Left lobe of liver (tissue), 2 donors: Measurements from ENCODE around the gene ARHGAP22. TPM values are rescaled to one million over a fixed set of nuclear protein-coding genes. Genes with fewer than 3 reads are reported as not detected.

Experiments
- ATAC-seq: fragments of 200-7000 bp; cut with Tn5 transposase; one replicate; pipeline ENCODE4 v1.9.1; 2020; ENCODE audit warnings: mild to moderate bottlenecking, moderate library complexity
- DNase-seq: peaks from one replicate; pipeline ENCODE4 v3.0.0-alpha.2; 2020; ENCODE audit warnings: low spot score
- total RNA-seq: library from RNA; stranded (reverse); gene quantifications from one replicate; pipeline ENCODE4 v1.2.1, GENCODE V29; 2021
- donor health status: DM: no; HTN: no; CAD: no; lungs with moderate emphysema.
- donor health status: DM: no; HTN: yes; CAD: no.

Gene ARHGAP22
- total RNA-seq, 1 donor from 2014 or later: 0.13 TPM

DNA sequence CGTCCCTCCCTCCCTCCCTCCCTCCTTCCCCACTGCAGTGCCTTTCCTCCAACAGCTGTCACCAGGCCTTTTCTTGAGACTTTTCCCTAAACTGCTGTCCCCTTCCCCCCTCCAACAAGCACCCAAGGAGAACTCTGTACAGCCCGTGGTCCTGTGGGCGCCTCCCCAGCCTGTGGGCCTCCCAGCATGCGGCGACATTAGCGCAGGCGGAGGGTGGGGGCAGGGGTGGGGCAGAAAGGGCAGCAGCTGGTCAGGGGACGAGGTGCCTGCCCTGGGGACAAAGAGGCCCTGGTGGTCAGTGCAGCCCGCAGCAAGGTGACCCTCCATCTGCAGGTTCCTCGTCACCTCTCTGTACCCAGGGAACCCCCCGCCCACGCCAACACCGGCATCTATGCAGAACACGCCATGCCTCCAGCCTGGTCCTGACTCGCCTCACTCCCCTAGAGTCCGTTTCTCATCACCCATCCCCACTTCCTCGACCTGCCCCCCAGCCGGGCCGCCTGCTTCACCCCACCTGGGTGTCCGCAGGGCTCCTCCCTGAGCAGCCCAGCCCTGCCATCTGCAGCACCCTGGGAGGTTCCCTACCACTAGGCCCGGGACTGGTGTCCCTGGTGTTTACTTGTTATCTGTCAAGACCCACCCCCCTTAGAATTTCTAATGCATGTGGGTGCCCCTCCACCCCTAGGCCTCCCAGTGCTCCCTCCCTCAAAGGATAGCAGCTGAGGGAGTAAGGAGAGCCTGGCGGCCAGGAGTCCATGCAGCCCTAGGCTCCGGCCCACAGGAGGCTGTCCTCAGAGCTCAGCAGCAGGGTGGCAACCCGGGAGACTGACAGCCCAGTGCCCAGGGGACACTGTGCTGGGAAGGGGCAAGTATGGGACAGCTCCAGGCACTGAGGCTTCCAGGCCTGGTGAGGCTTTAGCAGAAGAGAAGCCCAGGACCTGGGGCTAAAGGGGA lies 147.8 kb downstream of the ARHGAP22 start:
- DNase-seq (peak; percentile 40), ATAC-seq (no peak)

DNA sequence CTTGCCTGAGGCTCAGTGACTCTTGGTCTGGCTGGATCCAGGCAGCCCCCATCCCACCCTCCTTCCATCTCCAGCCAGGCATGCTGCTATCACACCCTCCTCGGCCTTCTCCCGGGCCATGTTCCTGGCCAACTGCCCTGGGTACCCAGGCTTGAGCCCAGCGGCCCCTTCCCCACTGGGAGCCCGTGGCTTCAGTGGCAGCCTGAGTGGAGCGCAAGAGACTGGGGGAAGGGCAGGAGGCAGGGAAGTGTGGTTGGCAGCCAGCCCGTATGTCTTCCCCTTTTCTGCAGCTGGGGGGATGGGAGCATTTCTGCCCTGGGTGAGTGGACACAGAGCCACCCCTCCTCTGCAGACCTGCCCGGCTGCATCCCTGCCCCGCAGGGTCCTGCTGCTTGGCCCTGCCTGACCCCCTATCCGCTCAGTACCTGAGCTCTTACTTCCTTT lies 148.5 kb downstream of the ARHGAP22 start:
- peak; percentile 45 for DNase-seq

DNA sequence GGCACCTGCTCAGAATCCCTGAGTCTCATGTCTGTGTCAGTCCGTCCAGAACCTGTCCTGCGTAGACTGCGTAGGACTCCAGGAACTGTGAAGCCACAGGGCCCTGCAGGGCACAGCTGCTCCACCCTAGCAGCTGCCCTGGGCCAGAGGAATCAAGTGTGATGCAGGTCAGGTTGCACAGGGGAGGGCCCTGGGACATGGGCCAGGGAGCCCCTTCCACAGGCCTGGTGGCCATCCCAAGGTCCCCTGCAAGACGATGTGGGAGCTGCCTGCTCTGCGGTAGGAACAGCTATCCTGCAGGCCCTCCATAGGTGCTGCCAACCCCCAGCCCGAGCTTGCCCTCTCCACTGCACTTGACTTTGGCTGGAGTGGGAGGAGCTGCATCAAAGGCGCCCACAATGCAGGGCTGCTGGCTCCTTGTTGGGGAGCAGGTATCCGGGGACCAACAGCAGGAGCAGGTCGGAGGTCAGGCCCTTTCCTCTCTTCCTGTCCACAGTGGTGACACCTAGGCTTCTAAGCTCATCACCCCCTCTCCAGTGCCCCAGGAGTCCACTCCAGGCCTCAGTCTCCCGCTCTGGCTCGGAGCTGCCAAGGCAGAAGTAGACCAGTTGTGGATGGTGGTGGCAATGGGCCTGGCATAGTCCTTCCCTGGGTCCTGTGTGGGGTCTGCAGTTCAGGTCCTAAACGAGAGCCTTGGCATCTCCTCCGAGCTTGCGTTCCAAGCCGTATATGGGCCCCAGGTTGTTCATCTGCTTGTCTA lies 149.3 kb downstream of the ARHGAP22 start:
- no peak for ATAC-seq

More for the DNA sequence above, 148.5 kb downstream of the ARHGAP22 start:
- ATAC-seq: peak; percentile 54

DNA sequence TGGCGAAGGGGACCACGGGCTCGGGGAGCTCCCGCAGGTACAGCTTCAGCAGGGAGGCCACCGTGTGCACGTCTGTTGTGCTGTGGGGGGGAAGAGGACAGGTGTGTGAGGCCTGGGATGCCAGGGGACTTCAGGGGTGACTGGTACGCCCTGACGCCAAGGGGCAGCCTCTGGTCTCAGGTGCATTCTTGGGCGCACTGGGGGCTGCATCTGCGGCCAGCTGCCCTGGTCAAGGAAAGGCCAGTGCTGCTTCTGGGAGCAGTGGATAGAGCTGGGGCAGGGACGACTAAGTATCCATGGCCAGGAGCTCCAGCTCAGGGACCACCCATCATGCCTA lies 149.8 kb downstream of the ARHGAP22 start:
- DNase-seq: peak; percentile 31
- no peak for ATAC-seq

More for the DNA sequence above, 149.3 kb downstream of the ARHGAP22 start:
- peak; percentile 34 for DNase-seq

DNA sequence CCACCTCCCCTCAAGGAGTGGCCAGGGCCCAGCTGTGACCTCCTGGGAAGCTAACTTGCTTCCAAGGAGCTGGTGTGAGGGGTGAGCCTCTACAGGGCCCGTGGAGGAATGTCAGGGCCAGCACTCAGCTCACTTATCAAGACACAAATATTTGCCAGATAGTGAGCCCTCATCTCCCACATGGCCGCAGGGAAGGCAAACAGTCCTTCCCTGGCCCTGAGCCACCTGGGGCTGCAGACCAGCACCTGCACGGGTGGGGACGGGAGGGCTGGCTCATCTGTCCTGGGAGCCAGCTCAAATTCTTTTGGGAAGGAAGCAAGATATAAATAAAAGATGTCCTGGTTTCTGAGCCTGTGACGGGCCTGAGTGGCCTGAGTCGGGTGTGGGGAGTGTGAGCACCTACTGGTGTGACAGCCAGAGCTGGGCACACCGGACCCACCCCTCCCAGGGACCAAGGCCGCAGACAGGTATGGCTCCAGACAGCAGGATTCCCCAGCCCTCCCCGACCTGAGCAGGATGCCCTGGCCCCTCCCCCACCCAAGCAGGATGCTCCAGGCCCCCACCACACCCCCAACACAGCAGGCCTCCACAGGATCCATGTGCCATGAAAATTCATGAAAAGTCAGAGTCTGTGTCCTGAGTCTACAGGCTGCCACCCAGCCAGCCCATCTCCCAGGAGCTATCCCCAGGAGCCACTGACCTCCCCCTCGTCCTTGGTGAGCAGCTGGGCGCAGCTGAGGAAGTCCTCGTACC lies 150.4 kb downstream of the ARHGAP22 start:
- DNase-seq (peak; percentile 38), ATAC-seq (no peak)

DNA sequence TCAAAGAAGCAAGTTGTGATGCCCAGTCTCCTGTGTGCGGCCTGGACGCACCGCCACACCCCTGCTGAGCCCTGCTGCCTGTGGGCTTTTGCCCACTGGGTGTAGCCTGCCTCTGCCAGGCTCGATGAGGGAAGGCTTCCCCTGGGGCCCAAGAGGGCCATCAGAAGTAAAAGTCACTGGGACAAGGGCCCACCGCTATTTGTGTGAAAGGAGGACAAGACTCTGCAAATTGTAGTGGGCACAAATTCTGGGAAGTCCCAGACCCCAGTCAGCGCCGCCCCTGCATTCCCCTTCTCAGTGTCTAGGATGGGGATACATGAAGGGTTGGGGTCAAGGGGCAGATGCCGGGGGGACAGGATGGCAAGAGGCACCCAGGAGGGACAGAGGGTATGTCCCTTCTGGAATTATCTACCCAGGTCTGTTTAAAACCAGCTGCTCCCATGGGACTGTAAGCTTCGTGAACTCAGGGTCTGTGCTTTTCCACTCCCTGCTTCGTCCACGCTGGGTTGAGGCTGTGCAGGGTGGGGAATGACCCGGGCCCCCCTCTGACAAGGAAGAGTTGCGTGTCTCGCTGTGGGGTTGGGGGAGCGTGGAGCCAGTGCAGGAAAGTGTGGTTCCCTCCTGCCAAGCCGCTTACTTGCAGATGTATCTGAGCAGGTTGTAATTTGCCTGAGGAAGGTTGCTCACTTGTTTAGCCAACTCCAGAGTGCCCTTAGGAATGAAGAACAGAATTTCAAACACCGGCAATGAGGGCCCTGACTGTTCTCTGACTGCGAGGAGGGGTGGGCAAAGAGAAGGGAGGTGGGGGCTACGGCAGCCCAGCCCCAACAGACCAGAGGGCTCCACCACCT lies 151.2 kb downstream of the ARHGAP22 start:
- ATAC-seq: no peak
- DNase-seq: peak; percentile 36

DNA sequence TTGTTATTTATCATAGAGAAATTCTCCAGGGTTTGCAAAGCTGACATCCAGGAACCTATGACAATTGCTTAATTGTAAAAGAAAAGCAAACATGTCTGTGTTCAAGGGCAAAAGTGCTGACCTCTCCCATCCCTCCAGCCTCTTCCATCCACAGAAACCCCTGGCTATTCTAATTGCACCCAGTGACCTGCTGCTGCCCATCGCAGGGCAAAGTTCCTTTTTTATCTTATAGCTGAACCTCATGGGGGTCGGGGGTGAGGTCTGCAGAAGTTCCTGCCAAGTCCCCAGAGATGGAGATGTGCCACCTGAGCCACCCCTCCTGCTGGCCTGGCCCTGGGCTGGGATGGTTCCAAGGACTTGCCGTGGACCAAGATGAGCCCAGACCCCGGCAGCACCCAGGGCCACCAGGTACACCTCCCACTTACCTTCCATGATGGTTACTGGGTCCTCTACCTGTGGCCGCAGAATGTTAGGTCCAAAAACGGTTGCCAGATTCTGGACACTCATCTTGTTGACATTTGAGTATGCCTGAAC lies 151.9 kb downstream of the ARHGAP22 start:
- ATAC-seq (no peak), DNase-seq (peak; percentile 36)

DNA sequence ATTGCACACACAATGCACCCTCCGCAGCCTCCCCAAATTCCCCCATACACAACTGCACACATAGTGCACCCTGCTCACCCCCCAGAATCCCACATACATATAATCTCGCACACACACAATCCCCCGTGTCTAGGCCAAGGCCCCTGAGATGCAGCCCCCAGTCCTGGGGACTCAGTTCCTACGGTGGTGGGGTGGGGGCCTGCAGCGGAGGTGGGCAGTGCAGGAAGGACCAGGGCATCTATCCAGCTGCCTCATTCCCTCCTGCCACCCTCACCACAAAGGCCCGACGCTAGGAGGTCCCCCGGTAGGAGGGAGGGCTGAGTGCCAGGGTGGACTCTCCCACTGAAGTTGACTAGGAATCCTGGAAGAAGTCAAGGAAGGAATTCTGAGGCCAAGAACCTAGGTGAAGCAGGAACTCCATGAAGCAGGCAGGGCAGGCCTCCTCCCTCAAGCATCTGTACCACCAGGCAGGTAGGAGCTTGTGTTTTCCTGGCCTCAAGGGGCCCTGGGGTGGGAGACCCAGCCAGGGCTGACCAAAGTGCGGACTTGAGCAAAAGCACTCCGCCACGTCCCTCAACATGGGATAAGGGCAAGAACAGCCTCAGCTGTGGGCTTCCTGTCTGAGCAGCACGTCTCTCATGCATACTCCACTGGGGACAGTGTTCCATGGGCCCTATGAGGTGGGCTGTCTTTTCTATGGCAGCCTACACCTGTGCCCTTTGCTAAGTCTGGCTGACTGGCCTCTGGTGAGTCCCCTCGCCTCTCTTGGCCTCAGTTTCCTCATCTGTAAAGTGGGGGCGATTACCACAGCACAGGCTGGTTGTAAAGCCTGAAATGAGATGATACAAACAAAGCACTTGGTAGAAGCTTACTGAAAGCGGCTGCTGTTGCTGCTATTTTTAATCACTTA lies 152.6 kb downstream of the ARHGAP22 start:
- no peak for DNase-seq
- ATAC-seq: no peak

DNA sequence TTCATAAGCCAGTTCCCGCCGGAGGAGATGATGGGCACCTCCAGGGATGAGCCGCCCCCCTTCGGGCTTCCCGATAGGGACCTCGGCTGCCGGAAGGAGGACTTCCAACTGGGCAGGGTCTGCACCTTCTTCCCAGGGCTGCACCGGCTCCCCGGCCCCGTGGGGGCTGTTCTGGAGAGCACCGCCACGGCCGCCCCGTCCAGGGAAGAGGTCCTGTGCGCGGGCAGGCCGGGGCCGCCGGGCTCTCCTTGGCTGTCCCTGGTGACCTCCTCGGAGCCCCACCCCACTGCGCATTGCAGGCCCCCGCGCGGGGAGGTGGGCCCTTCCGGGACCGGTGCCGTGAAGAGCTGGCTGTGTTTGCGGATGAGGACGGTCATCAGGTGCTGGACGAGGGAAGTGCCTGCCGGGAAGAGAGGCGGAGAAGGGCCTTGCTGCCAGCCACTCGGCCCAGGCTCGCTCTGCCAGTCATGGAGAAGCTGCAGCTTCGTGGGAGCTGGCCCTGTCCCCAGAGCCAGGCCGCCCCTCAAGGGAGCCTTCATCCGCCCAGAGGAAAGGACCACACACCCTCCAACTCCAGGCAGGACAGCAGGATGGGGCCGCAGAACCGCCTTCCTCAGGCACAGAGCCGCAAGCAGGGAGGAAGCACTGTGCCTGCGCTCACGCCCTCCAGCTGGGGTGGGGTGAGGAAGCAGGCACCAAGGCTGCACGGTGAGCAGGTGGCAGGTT lies 154.0 kb downstream of the ARHGAP22 start:
- DNase-seq (peak; percentile 41), ATAC-seq (no peak)

DNA sequence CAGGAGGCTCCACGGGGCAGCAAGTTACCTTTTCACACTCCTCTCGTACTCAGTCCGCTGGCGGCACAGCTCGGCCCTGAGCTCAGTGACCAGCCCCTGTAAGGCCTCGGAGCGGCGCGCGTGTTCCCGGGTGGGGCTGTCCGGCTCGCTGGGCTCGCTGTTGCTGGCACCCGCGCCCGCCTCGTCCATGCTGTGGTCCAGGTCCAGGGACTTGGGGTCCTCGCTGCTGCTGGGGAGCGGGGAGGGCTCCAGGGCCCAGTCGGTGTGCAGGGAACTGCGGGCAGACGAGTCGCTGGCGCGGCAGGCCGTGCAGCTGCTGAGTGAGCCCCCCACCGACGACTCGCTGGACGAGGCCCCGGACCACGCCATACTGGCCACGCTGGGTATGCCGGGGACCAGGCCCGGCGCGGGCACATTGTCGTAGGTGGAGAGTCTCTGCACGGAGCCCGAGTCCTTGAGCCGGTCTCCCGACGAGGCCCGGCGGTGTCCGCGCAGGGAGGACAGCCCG lies 154.6 kb downstream of the ARHGAP22 start:
- no peak for DNase-seq

DNA sequence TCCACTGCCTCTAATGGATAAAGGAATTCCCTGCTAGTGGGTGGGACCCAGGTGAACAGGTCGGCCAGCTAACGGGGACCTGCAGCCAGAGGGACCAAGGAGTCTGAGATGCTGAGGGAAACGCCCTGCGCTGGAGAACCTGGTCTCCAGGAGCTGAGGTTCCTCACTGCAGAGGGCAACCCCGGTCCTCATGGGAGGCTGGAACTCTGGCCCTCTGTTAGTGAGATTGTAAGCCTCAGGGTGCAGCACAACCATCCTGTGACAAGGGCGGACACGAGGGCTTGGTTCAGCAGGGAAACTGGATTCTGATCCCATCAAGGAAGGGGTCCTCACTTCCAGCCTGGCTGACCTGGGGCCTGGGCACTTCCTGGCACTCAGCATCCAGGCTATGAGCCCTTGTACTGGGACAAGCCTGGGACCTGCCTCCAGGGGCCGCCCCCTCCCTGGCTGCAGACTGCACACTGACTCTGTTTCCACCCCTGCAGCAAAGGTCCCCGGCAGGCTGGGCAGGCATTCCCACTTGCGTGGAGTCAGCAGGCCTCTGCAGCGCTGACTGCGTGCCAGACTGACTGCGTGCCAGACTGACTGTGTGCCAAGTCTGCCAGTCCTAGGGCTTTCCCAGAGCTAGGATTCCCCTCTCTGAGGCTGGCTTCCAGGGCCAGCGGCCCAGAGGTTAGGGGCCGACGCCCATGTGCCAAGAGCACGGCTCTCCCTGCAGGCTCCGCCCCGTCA lies 155.2 kb downstream of the ARHGAP22 start:
- DNase-seq: peak; percentile 43
- no peak for ATAC-seq

More for the DNA sequence above, 154.6 kb downstream of the ARHGAP22 start:
- ATAC-seq: no peak

DNA sequence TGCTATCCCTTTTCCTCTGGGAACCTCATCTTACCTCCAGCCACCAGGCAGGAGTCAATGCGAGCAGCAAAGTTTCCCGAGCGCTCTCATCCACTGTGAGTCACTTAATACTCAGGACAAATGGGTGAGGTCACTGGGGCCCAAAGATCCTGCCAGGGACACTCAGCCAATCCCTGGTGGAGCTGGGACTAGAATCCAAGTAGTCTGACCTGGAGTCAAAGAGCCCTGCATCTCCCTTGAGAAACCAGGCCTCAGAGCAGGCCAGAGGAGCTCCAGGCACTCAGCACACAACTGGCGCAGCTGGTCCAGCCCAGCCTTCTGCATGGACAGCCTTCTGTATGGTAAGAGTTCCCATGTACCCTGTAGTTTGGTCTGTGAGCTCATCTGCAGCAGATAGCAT lies 156.1 kb downstream of the ARHGAP22 start:
- DNase-seq: no peak

DNA sequence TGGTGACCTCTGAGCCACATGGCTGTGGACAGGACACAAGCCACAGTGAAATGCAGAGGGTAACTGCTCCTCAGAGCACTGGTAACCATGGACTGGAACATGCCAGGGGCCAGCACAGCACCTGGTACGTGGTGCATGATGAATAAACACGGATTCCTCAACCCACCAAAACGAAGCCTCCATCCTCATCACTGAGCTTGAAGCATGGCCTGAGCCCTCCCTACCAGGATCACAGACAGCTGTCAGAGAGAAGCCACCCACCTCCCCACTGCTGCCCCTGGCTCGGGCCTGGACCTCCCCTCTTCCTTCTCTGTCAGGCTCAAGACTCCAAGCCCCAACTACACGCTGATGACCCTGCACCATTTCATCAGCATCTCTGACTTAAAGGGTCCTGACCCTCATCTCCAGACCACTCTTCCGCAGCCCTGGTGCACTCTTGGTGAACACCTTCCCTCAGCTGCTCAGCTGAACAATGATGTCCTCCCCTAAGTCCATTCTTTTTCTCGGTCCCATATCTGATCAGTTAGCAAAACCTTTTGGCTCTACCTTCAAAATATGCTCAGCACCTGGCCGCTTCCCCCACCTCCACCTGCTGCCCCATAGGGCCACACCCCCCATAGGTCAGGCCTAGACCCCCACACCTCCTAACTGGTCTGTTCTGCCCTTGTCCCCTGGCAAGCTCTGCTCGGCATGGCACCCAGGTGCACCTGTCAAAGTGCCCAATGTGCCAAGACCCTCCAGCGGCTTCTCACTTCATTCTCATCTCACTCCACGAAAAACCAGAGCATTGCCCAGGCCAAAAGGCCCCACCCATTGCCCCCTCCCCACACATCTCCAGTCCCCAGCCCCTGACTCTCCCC lies 157.3 kb downstream of the ARHGAP22 start:
- DNase-seq (peak; percentile 35), ATAC-seq (no peak)

More for the DNA sequence above, 156.1 kb downstream of the ARHGAP22 start:
- no peak for ATAC-seq

DNA sequence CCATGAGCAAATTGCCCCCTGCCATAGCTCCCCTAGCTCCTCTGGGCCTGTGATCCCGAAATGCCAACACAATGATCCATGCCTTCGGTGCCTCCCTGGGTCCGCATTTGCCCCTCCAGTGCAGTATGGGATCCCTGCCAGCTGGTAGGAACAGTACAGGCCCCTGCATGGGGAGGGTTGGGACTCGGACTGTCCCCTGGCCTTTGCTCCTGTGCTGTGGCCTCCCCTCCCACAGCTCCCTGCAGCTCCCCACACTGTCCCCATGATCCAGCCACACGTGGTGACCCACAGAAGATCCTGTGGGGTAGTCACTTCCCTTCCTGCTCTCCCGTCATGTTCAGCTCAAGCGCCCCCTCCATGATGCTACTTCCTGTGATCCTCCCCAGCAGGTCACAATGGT lies 158.1 kb downstream of the ARHGAP22 start:
- no peak for ATAC-seq
- no peak for DNase-seq

DNA sequence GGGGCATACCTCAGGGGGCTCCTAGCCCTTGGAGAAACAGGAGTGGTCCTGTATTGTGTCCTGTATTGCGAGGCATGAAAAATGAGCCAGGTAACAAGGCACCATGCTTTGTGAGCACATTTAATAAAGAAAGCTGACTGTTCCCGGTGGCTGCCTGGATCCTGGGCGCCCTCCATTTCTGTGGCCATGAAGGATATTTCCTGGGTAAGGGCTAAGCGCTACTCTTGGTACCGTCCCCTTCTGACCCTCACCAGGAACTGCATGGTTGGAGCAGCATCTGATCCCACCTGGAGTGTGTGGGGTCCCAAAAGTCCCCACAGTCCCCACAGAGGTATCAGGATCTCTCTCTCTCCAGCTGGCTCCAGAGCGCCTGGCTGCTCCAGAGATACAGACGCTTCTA lies 158.9 kb downstream of the ARHGAP22 start:
- no peak for ATAC-seq
- no peak for DNase-seq
